VCaP (cell line): ENCODE data around the gene PLIN4.
A peak's percentile ranks its signal among the peaks of the same experiment; 100 is the strongest.

Source experiments
- H3K27ac ChIP-seq: fragments of 450-650 bp; 2 replicates; pipeline ENCODE4 v1.5.1; 2017
- CTCF ChIP-seq: fragments of 450-650 bp; conservative IDR thresholded peaks from 2 replicates; pipeline ENCODE4 v1.5.1; 2017; ENCODE audit warnings: mild to moderate bottlenecking, moderate library complexity

PLIN4 gene

GRCh38 chr19:4456843-4457653, 61.2 kb downstream of the PLIN4 start:
- peak overlapping the region; percentile 73 for H3K27ac ChIP-seq
- no peak for TF ChIP-seq CTCF

GRCh38 chr19:4456476-4456842, 61.8 kb downstream of the PLIN4 start:
- peak overlapping the region; percentile 73 for H3K27ac ChIP-seq
- TF ChIP-seq CTCF, result no peak

GRCh38 chr19:4455719-4456475, 62.4 kb downstream of the PLIN4 start:
- H3K27ac ChIP-seq, result peak overlapping the region; percentile 73
- TF ChIP-seq CTCF, result no peak

GRCh38 chr19:4454747-4455718, 63.3 kb downstream of the PLIN4 start:
- peak overlapping the region; percentile 73 for H3K27ac ChIP-seq

GRCh38 chr19:4453232-4454179, 64.8 kb downstream of the PLIN4 start:
- TF ChIP-seq CTCF, result no peak
- no peak overlapping the region for H3K27ac ChIP-seq

More at GRCh38 chr19:4454747-4455718, 63.3 kb downstream of the PLIN4 start:
- no peak for TF ChIP-seq CTCF

- TF ChIP-seq CTCF, result no peak
- no peak overlapping the region for H3K27ac ChIP-seq
Measured at GRCh38 chr19:4452230-4452990, 65.9 kb downstream of the PLIN4 start.
